Bronchial epithelial cell (primary cell): Measurements from ENCODE around the gene RUNX1. TPM values are rescaled to one million over a fixed set of nuclear protein-coding genes. Genes with fewer than 3 reads are reported as not detected.

Source experiments
- DNase-seq: peaks from one replicate; pipeline ENCODE4 v3.0.0-alpha.2; 2010; ENCODE audit warnings: low read depth
- FAIRE-seq: peaks from 2 replicates; lab custom pipeline; 2011; peaks lifted over from hg19 to GRCh38; lab: Jason Lieb, UNC
- H3K27me3 ChIP-seq: 2 replicates; pipeline ENCODE4 v1.5.1; 2011; ENCODE audit warnings: low read length; ENCODE audit not compliant: control insufficient read depth, insufficient read depth
- H3K36me3 ChIP-seq: 2 replicates; pipeline ENCODE4 v1.5.1; 2011; ENCODE audit warnings: low read length; ENCODE audit not compliant: control insufficient read depth, insufficient read depth
- H3K4me3 ChIP-seq: 2 replicates; pipeline ENCODE4 v1.5.1; 2011; ENCODE audit warnings: mild to moderate bottlenecking, low read depth, low read length, control low read depth
- CTCF ChIP-seq: IDR thresholded peaks from 2 replicates; pipeline ENCODE4 v1.5.1; 2011; ENCODE audit warnings: mild to moderate bottlenecking, moderate library complexity, low read length, control low read depth, inconsistent platforms; ENCODE audit not compliant: insufficient read depth, severe bottlenecking
- total RNA-seq: library from RNA; depleted of rRNA; stranded (reverse); fragments of >200 nt; gene quantifications from 2 replicates; pipeline ENCODE4 v1.2.1, GENCODE V29; 2014

RUNX1 gene
- total RNA-seq, 1 donor from 2014 or later, result 11.8 TPM

GRCh38 chr21:34914239-34914638, 134.9 kb downstream of the RUNX1 start:
- DNase-seq, result no peak
- TF ChIP-seq CTCF, result no peak
- Histone ChIP-seq H3K27me3 (peaks cover 3% of the 10 kb centered on the region), H3K36me3 (no peaks in the 10 kb centered on the region), H3K4me3 (no peak overlapping the region)
- no peak for FAIRE-seq

GRCh38 chr21:34913811-34914210, 135.3 kb downstream of the RUNX1 start:
- H3K36me3 ChIP-seq, result no peaks in the 10 kb centered on the region
- H3K4me3 ChIP-seq, result no peak overlapping the region
- DNase-seq, result no peak
- TF ChIP-seq CTCF, result no peak
- FAIRE-seq, result no peak
- peaks cover 3% of the 10 kb centered on the region for H3K27me3 ChIP-seq

GRCh38 chr21:34912022-34912945, 136.8 kb downstream of the RUNX1 start:
- no peak for TF ChIP-seq CTCF
- DNase-seq (no peak), FAIRE-seq (no peak)
- Histone ChIP-seq H3K4me3 (no peak overlapping the region), H3K27me3 (peaks cover 3% of the 10 kb centered on the region), H3K36me3 (no peaks in the 10 kb centered on the region)

GRCh38 chr21:34911360-34911759, 137.7 kb downstream of the RUNX1 start:
- FAIRE-seq (no peak), DNase-seq (no peak)
- peaks cover 3% of the 10 kb centered on the region for H3K27me3 ChIP-seq
- no peak for TF ChIP-seq CTCF
- H3K36me3 ChIP-seq, result no peaks in the 10 kb centered on the region
- H3K4me3 ChIP-seq, result no peak overlapping the region

GRCh38 chr21:34910396-34910795, 138.7 kb downstream of the RUNX1 start:
- FAIRE-seq, result no peak
- TF ChIP-seq CTCF, result no peak
- DNase-seq, result no peak

More at GRCh38 chr21:34910396-34910795, 138.7 kb downstream of the RUNX1 start:
- H3K27me3 ChIP-seq, result peaks cover 3% of the 10 kb centered on the region
- no peaks in the 10 kb centered on the region for H3K36me3 ChIP-seq
- no peak overlapping the region for H3K4me3 ChIP-seq
